Measurements from ENCODE around the gene DDX17. TPM values are rescaled to one million over a fixed set of nuclear protein-coding genes. Genes with fewer than 3 reads are reported as not detected.

The DDX17 gene
- total RNA-seq, 1 donor, result 576 TPM

- H3K9me3 ChIP-seq (ENCODE audit: low read depth, low read length), result no peaks in the 10 kb centered on the region
- peaks cover 62% of the 10 kb centered on the region for H3K27me3 ChIP-seq (ENCODE audit: insufficient read depth, low read length)
Observed at GRCh38 chr22:38464992-38465672, 41.0 kb downstream of the DDX17 start.

DNA sequence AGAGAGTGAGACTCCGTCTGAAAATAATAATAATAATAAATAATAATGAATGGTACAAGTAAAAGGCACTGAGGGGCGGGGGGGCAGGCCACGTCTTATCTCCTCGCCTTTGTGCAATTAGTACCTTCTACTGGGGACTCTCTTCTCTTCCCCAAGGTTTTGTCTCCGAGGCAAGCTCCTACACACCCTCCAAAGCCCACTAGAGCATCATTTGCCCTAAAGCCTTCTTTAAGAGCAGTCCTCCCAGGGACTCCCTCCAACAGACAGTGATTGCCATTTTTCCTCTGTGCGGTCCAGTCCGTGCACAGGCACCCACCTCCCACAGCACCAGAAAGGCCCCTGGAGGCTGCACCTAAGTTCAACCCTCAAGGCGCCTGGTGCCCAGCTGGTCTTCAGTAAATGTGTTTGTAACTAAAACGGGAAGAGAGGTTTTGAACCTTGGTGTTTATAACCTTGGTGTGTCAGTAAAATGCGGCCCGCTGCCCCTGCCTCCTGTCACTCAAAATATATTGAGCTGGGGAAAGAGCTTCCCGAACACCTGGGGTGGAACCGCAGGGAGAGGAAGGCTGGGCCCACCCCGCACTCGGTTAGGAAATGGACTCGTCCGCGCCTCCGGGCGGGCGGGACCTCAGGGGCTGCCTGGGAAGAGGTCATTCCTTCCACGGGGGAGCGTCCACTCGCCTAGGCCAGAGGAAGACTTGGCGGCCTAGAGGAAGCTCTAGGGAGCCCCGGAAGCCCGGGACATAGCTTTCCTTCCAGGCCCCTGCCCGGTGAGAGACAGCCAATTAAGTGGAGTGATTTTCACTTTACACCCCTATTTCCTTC, 42.9 kb downstream of the DDX17 start:
- Histone ChIP-seq H3K4me1 (ENCODE audit: insufficient read depth, low read length) (peaks cover 19% of the 10 kb centered on the region), H3K9me3 (ENCODE audit: low read depth, low read length) (no peaks in the 10 kb centered on the region), H3K27me3 (ENCODE audit: insufficient read depth, low read length) (peaks cover 74% of the 10 kb centered on the region), H3K4me3 (ENCODE audit: low read length) (no peak overlapping the region)

More at GRCh38 chr22:38464992-38465672, 41.0 kb downstream of the DDX17 start:
- H3K4me1 ChIP-seq (ENCODE audit: insufficient read depth, low read length), result peaks cover 21% of the 10 kb centered on the region
- no peak overlapping the region for H3K4me3 ChIP-seq (ENCODE audit: low read length)

GRCh38 chr22:38461414-38462081, 44.6 kb downstream of the DDX17 start:
- peaks cover 74% of the 10 kb centered on the region for H3K27me3 ChIP-seq (ENCODE audit: insufficient read depth, low read length)
- H3K4me1 ChIP-seq (ENCODE audit: insufficient read depth, low read length), result peaks cover 12% of the 10 kb centered on the region
- H3K9me3 ChIP-seq (ENCODE audit: low read depth, low read length), result no peaks in the 10 kb centered on the region
- H3K4me3 ChIP-seq (ENCODE audit: low read length), result no peak overlapping the region

- Histone ChIP-seq H3K4me1 (ENCODE audit: insufficient read depth, low read length) (peaks cover 12% of the 10 kb centered on the region), H3K9me3 (ENCODE audit: low read depth, low read length) (no peaks in the 10 kb centered on the region), H3K4me3 (ENCODE audit: low read length) (no peak overlapping the region), H3K27me3 (ENCODE audit: insufficient read depth, low read length) (peaks cover 79% of the 10 kb centered on the region)
Observed at GRCh38 chr22:38461057-38461413, 45.1 kb downstream of the DDX17 start.

DNA sequence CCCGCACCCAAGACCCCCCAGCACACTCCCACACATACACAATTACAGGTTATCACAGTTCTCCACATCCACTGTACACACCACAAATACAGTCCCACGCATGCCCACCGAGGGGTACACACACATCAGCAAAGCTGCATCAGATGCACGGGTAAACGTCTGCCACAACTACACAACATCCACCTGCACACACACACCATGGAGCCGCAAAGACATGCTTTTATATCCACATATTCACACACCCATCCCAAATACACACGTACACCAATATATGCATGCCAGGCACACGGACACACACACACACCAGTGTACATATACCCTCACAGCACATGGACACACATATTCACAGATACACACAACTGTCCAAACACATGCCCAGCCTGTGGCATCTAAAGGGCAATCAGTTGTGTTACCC, 45.7 kb downstream of the DDX17 start:
- H3K27me3 ChIP-seq (ENCODE audit: insufficient read depth, low read length), result peaks cover 76% of the 10 kb centered on the region
- H3K9me3 ChIP-seq (ENCODE audit: low read depth, low read length), result no peaks in the 10 kb centered on the region
- peaks cover 12% of the 10 kb centered on the region for H3K4me1 ChIP-seq (ENCODE audit: insufficient read depth, low read length)
- H3K4me3 ChIP-seq (ENCODE audit: low read length), result no peak overlapping the region

GRCh38 chr22:38456841-38457699, 49.0 kb downstream of the DDX17 start:
- peaks cover 71% of the 10 kb centered on the region for H3K27me3 ChIP-seq (ENCODE audit: insufficient read depth, low read length)

DNA sequence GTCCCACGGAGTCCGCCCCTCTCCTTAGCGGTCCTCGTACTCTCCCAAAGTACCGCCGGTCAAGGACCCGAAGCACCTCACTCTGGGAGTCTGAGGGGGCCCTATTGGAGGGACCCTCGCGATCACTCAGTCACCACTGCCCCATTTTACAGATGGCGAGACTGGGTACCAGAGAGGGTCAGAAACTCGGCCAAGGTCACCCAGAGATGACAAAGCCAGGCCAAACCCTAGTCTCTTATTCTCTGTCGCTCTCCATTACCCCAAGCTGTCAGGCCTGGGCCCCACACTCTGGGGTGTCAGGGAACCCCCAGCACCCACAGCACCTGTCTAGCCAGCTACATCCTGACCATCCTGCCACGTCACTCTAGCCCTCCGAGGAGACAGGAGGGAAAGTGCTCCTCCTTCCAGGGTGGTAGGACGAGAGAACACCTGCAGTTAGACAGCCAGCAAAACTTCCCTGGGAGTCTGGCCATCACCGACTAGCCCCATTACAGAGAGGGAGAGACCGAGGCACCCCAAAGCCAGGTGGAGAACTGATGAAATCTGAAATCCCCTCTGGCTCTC, 49.8 kb downstream of the DDX17 start:
- no peak overlapping the region for H3K4me3 ChIP-seq (ENCODE audit: low read length)
- peaks cover 66% of the 10 kb centered on the region for H3K27me3 ChIP-seq (ENCODE audit: insufficient read depth, low read length)
- H3K9me3 ChIP-seq (ENCODE audit: low read depth, low read length), result no peaks in the 10 kb centered on the region
- peaks cover 11% of the 10 kb centered on the region for H3K4me1 ChIP-seq (ENCODE audit: insufficient read depth, low read length)

More at GRCh38 chr22:38456841-38457699, 49.0 kb downstream of the DDX17 start:
- no peak overlapping the region for H3K4me3 ChIP-seq (ENCODE audit: low read length)
- H3K9me3 ChIP-seq (ENCODE audit: low read depth, low read length), result no peaks in the 10 kb centered on the region
- peaks cover 16% of the 10 kb centered on the region for H3K4me1 ChIP-seq (ENCODE audit: insufficient read depth, low read length)

DNA sequence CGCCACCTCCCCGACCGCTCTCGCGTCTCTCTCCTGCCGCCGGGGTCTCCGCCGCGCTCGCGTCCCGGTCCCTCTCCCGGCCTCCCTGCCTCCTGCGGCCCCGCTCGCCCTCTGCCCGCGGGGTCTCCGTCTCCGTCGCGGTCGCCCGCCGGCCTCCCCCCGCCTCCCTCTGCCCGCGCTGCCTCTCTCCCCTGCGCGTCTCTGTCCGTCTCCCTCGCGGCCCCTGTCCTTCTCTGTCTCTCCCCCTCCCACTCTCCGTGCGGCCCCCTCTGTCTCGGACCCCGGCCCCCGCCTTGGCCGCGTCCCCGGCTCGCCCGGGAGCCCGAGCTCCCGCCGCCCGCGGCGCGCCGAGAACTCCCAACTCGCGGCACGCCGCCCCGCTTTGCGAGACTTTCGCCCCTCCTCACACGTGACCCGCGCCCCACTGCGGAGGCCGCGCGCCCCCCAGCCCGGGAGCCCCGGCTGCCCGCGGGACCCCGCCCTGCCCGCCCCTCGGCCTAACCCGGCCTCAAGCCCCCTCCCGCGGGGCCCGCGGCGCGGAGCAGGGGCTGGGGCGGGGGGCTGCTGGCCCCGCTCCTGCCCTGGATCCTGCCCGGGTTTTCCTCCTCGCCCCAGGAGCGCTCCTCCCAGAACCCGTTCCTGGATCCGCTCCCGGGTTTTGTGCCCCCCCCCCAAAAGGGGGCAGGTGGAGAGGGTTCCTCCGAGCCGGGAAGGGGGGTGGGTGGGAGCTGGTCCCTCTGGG, 50.4 kb downstream of the DDX17 start:
- Histone ChIP-seq H3K4me1 (ENCODE audit: insufficient read depth, low read length) (peaks cover 8% of the 10 kb centered on the region), H3K4me3 (ENCODE audit: low read length) (no peak overlapping the region), H3K27me3 (ENCODE audit: insufficient read depth, low read length) (peaks cover 64% of the 10 kb centered on the region), H3K9me3 (ENCODE audit: low read depth, low read length) (no peaks in the 10 kb centered on the region)

DNA sequence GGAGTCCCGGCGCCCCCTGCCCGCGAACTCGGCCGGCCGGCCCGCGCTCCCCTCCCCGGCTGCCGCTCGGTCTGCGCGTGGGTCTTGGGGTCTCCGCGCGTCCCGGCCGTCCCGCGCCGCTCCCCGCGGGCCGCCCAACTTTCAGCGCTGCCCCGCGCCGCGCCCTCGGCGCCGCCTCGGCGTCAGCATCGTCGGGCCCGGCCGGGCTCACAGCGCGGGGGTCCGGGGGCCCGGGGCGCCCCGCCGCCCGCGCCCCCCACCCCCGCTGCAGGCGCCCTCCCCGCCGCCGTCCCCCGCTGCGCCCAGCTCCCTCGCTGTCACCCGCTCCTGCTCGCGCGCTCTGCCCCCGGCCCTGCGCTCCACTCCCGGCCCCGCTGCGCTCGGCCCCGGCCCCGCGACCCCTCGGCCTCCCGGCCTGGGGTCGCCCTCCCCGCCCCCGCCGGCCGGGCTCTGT, 51.0 kb downstream of the DDX17 start, which contains the start of gene KCNJ4:
TSS of gene KCNJ4 (minus strand) at position 124 of the 454 bp plus-strand sequence. CDS start 27,067 bp downstream, outside the sequence.
- Histone ChIP-seq H3K4me3 (ENCODE audit: low read length) (no peak within 1 kb of the TSS), H3K4me1 (ENCODE audit: insufficient read depth, low read length) (peaks cover 8% of the 10 kb centered on the region), H3K27me3 (ENCODE audit: insufficient read depth, low read length) (peaks cover 58% of the 10 kb centered on the region), H3K9me3 (ENCODE audit: low read depth, low read length) (no peaks in the 10 kb centered on the region)

DNA sequence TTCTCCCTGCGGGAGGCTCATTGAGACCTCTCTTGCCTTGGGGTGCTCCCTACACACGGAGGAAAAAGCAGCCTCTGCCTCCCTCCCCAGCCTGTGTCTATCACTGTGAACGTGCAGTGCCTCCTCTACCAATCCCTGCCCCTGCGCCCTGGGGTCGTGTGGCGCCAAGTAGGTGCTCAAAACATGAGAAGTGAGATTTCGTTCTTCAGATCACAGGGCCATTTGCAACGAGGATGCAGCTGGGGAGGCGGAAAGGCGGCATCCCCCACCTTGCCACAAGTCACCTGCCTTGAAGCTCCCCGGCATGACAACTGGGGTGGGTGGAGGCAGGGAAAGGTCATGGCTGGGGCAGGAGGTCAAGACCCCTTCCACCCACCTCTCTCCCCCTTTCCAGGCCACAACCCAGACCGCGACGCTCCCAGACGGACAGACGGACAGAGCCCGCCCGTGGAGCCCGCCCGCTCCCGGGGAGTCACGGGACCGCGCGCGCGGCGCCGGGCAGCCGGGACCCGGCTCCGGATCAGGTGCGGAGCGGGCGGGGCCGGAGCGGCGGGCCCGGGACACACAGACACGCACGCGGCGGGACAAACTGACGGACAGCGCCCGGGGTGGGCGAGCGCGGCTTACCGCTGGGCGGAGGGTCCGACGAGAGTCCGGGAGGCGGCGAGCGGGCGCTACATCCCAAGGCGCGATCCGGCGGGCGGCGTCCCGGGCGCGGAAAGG, 51.6 kb downstream of the DDX17 start:
- Histone ChIP-seq H3K27me3 (ENCODE audit: insufficient read depth, low read length) (peaks cover 54% of the 10 kb centered on the region), H3K4me1 (ENCODE audit: insufficient read depth, low read length) (peaks cover 8% of the 10 kb centered on the region), H3K4me3 (ENCODE audit: low read length) (no peak overlapping the region), H3K9me3 (ENCODE audit: low read depth, low read length) (no peaks in the 10 kb centered on the region)

DNA sequence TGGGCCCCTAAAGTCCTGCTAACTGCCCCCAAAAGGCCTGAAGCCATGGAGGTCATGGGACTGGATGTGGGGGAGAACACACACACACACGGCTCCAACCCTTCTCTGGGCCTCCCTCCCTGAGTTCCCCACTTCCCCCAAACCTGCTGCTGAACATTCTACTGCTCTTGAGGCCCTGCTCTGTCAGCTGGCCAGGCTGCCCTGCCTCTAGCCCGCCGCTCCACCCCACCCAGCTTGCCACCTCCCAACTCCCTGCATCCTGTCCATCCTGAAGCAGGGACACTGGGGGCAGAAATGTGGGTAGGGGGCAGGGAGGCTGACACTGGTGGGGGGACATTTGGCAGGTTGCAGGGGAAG, 52.1 kb downstream of the DDX17 start:
- peaks cover 8% of the 10 kb centered on the region for H3K4me1 ChIP-seq (ENCODE audit: insufficient read depth, low read length)
- H3K27me3 ChIP-seq (ENCODE audit: insufficient read depth, low read length), result peaks cover 51% of the 10 kb centered on the region
- H3K4me3 ChIP-seq (ENCODE audit: low read length), result no peak overlapping the region
- H3K9me3 ChIP-seq (ENCODE audit: low read depth, low read length), result no peaks in the 10 kb centered on the region

DNA sequence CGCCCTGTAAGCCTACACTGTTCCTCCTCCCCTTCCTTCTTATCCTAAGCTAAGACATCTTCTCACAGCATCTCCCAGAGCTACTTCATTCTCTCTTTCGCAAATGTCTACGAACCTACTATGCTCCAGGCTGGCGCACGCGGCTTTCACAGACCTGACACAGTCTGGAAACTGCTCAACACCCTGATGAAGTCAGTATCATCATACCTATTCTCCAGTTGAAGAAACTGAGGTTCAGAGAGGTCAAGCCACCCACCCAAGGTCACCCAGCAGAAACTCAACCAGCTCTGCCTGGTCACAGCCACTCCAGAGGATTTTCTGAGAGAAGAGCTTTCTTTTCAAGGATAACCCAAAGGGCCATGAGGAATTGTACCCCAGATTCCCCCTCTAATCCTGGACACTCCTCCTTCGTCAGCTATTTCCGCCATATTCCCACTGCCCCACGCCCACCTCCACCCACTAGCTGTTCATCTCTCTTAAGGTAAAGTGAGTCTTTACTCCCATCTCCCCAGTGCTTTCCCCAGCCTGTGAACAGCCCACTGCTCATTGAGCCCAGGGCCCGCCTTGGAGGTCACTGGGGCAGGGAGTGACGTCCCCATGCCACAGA, 52.9 kb downstream of the DDX17 start:
- Histone ChIP-seq H3K9me3 (ENCODE audit: low read depth, low read length) (no peaks in the 10 kb centered on the region), H3K4me3 (ENCODE audit: low read length) (no peak overlapping the region), H3K27me3 (ENCODE audit: insufficient read depth, low read length) (peaks cover 43% of the 10 kb centered on the region), H3K4me1 (ENCODE audit: insufficient read depth, low read length) (peaks cover 8% of the 10 kb centered on the region)

Measured in mononuclear cell (primary cell).